KBM-7 (cell line): ENCODE data around the gene BMPR2.
"Not testable (repeated sequence)": the region's sequence is repeated elsewhere in the genome, so short reads cannot be mapped to it uniquely, and the experiment has no call there.

Source experiments
- DNase-seq: peaks from one replicate; pipeline ENCODE4 v3.0.0-alpha.2; 2015
- in situ Hi-C: fragments of 300-500 bp; cut with MboI; formaldehyde crosslinking; loops from 2 replicates; pipeline ENCODE4 v1.14.3; 2020; ENCODE audit warnings: low sequenced_read_pairs, low pct_unique_long_range_greater_than_20kb, mixed read lengths

BMPR2 gene

GRCh38 chr2:202566286-202566685, 190.2 kb downstream of the BMPR2 start:
- DNase-seq: no peak
- in situ Hi-C loops: no loop called here

- DNase-seq: no peak
- in situ Hi-C loops: no loop called here
Measured at GRCh38 chr2:202574541-202574940, 198.4 kb downstream of the BMPR2 start.

GRCh38 chr2:202575194-202575593, 199.1 kb downstream of the BMPR2 start:
- in situ Hi-C loops: loop anchor here (25.0 kb wide), 1 partner anchor 862 kb away; no protein-coding TSS in a partner anchor

GRCh38 chr2:202577250-202578183, 201.4 kb downstream of the BMPR2 start:
- DNase-seq: no peak
- in situ Hi-C loops: loop anchor here (25.0 kb wide), 1 partner anchor 860 kb away; no protein-coding TSS in a partner anchor

More at GRCh38 chr2:202575194-202575593, 199.1 kb downstream of the BMPR2 start:
- DNase-seq: not testable (repeated sequence)

- in situ Hi-C loops: loop anchor here (25.0 kb wide), 1 partner anchor 854 kb away; no protein-coding TSS in a partner anchor
- DNase-seq: not testable (repeated sequence)
Measured at GRCh38 chr2:202582846-202583245, 206.7 kb downstream of the BMPR2 start.

GRCh38 chr2:202583709-202584219, 207.6 kb downstream of the BMPR2 start:
- in situ Hi-C loops: loop anchor here (25.0 kb wide), 1 partner anchor 854 kb away; no protein-coding TSS in a partner anchor

GRCh38 chr2:202588647-202589581, 212.8 kb downstream of the BMPR2 start:
- in situ Hi-C loops: loop anchor here (25.0 kb wide), 1 partner anchor 848 kb away; no protein-coding TSS in a partner anchor
- peak; percentile 76 for DNase-seq

More at GRCh38 chr2:202583709-202584219, 207.6 kb downstream of the BMPR2 start:
- no peak for DNase-seq

- in situ Hi-C loops: loop anchor here (25.0 kb wide), 1 partner anchor 848 kb away; no protein-coding TSS in a partner anchor
- DNase-seq: no peak
Measured at GRCh38 chr2:202589582-202589949, 213.4 kb downstream of the BMPR2 start.

- in situ Hi-C loops: loop anchor here (25.0 kb wide), 1 partner anchor 845 kb away; no protein-coding TSS in a partner anchor
- DNase-seq: no peak
Measured at GRCh38 chr2:202592566-202592965, 216.4 kb downstream of the BMPR2 start.

- in situ Hi-C loops: loop anchor here (25.0 kb wide), 1 partner anchor 838 kb away; no protein-coding TSS in a partner anchor
- DNase-seq: no peak
Measured at GRCh38 chr2:202599105-202599504, 223.0 kb downstream of the BMPR2 start.

GRCh38 chr2:202599911-202600310, 223.8 kb downstream of the BMPR2 start:
- no peak for DNase-seq
- in situ Hi-C loops: loop anchor here (25.0 kb wide), 1 partner anchor 837 kb away; no protein-coding TSS in a partner anchor

- DNase-seq: no peak
- in situ Hi-C loops: no loop called here
Measured at GRCh38 chr2:202604699-202605098, 228.6 kb downstream of the BMPR2 start.

- no peak for DNase-seq
- in situ Hi-C loops: no loop called here
Measured at GRCh38 chr2:202605174-202605573, 229.0 kb downstream of the BMPR2 start.

- peak; percentile 64 for DNase-seq
Measured at GRCh38 chr2:202608142-202608852, 232.2 kb downstream of the BMPR2 start.

GRCh38 chr2:202609381-202610145, 233.4 kb downstream of the BMPR2 start:
- in situ Hi-C loops: no loop called here
- no peak for DNase-seq

More at GRCh38 chr2:202608142-202608852, 232.2 kb downstream of the BMPR2 start:
- in situ Hi-C loops: no loop called here

GRCh38 chr2:202610380-202610779, 234.3 kb downstream of the BMPR2 start:
- DNase-seq: no peak
- in situ Hi-C loops: no loop called here

- in situ Hi-C loops: no loop called here
- no peak for DNase-seq
Measured at GRCh38 chr2:202612145-202612544, 236.0 kb downstream of the BMPR2 start.
